KMS-11 (cell line): ENCODE measurements around the gene EXOC3L4.
"Not testable (repeated sequence)": the region's sequence is repeated elsewhere in the genome, so short reads cannot be mapped to it uniquely, and the experiment has no call there.

Source experiments
- H2AFZ ChIP-seq: fragments of 200-600 bp; sonication (generic); 2 replicates; pipeline ENCODE4 v1.6.1; 2016; ENCODE audit warnings: antibody characterized with exemption, mixed run types, low read depth
- H3K27ac ChIP-seq: fragments of 200-600 bp; sonication (generic); 2 replicates; pipeline ENCODE4 v1.6.1; 2016; ENCODE audit warnings: mild to moderate bottlenecking, mixed run types
- H3K27me3 ChIP-seq: fragments of 200-600 bp; sonication (generic); 2 replicates; pipeline ENCODE4 v1.6.1; 2017; ENCODE audit warnings: mild to moderate bottlenecking, low read depth, mixed run types, moderate library complexity; ENCODE audit not compliant: insufficient read depth
- H3K36me3 ChIP-seq: fragments of 200-600 bp; sonication (generic); 2 replicates; pipeline ENCODE4 v1.6.1; 2017; ENCODE audit warnings: mild to moderate bottlenecking, mixed run types; ENCODE audit not compliant: insufficient read depth
- H3K4me1 ChIP-seq: fragments of 200-600 bp; sonication (generic); 2 replicates; pipeline ENCODE4 v1.6.1; 2016; ENCODE audit warnings: mild to moderate bottlenecking, low read depth, mixed run types; ENCODE audit not compliant: poor library complexity, severe bottlenecking
- H3K4me2 ChIP-seq: fragments of 200-600 bp; sonication (generic); 2 replicates; pipeline ENCODE4 v1.7.0; 2016; ENCODE audit warnings: mild to moderate bottlenecking, mixed run types
- H3K4me3 ChIP-seq: fragments of 200-600 bp; sonication (generic); IDR thresholded peaks from 2 replicates; pipeline ENCODE4 v1.6.1; 2017; ENCODE audit warnings: low read depth, low read length, mixed read lengths; ENCODE audit not compliant: insufficient read depth
- H3K79me2 ChIP-seq: fragments of 200-600 bp; sonication (generic); 2 replicates; pipeline ENCODE4 v1.6.1; 2016; ENCODE audit warnings: low read depth, mixed run types; ENCODE audit not compliant: insufficient read depth
- H3K9ac ChIP-seq: fragments of 200-600 bp; sonication (generic); 2 replicates; pipeline ENCODE4 v1.6.1; 2016; ENCODE audit warnings: mild to moderate bottlenecking, mixed run types
- H4K20me1 ChIP-seq: fragments of 200-600 bp; sonication (generic); 2 replicates; pipeline ENCODE4 v1.6.1; 2016; ENCODE audit warnings: mild to moderate bottlenecking, mixed run types; ENCODE audit not compliant: insufficient read depth
- CTCF ChIP-seq: fragments of 200-600 bp; sonication (generic); conservative IDR thresholded peaks from 2 replicates; pipeline ENCODE4 v1.6.1; 2017; ENCODE audit warnings: low read depth, mild to moderate bottlenecking, antibody characterized with exemption, low read length, moderate library complexity, mixed read lengths

EXOC3L4 gene

GRCh38 chr14:103094406-103095209 lies at the start of gene EXOC3L4:
EXOC3L4 (plus strand) TSS chr14:103094725; CDS start chr14:103100220, 5,495 bp downstream.
- no peaks in the 10 kb centered on the region for H4K20me1 ChIP-seq
- H3K36me3 ChIP-seq, result no peaks in the 10 kb centered on the region
- H3K9ac ChIP-seq, result no peak within 1 kb of the TSS
- peaks cover 5% of the 10 kb centered on the region for H3K4me1 ChIP-seq
- no peak within 1 kb of the TSS for H3K27ac ChIP-seq
- no peak for TF ChIP-seq CTCF
- H3K4me3 ChIP-seq, result no peak within 1 kb of the TSS
- H3K79me2 ChIP-seq, result no peaks in the 10 kb centered on the region
- no peak within 1 kb of the TSS for H3K4me2 ChIP-seq
- no peaks in the 10 kb centered on the region for H3K27me3 ChIP-seq
- no peak within 1 kb of the TSS for H2AFZ ChIP-seq

DNA sequence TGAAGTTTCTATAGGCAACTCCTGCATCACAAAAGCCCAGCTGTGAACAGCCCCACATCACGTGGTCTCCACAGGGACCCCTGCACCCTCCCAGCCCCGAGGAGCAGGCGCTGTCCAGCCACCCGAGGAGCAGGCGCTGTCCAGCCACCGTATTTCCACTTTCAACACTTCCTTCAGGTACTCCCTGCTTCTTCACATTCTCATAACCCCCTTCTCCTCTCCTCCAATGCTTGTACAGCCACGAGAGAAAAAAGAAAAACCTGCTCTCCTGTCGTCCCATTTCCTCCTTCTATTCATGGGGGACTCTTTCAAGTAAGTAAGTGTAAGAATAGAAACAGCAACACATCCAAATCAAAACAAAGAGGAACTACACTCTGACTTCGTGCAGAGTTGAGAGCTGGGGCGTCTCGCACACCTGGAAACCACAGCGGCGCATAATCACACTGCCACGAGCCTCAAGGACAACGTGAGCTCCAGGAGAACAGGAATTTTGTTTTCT lies 49.1 kb upstream of the EXOC3L4 start:
- Histone ChIP-seq H3K79me2 (no peaks in the 10 kb centered on the region), H3K36me3 (no peaks in the 10 kb centered on the region), H3K27ac (no peak overlapping the region), H3K9ac (no peak overlapping the region), H4K20me1 (no peaks in the 10 kb centered on the region), H3K4me3 (no peak overlapping the region), H3K4me2 (no peak overlapping the region), H3K27me3 (no peaks in the 10 kb centered on the region), H2AFZ (no peak overlapping the region), H3K4me1 (no peaks in the 10 kb centered on the region)
- TF ChIP-seq CTCF, result no peak

- H2AFZ ChIP-seq, H3K27me3 ChIP-seq, H3K9ac ChIP-seq, H3K4me2 ChIP-seq, H3K79me2 ChIP-seq, H4K20me1 ChIP-seq, H3K4me3 ChIP-seq, H3K27ac ChIP-seq, H3K4me1 ChIP-seq, H3K36me3 ChIP-seq: not testable (repeated sequence)
These were observed 47.1 kb upstream of the EXOC3L4 start for GRCh38 chr14:103047453-103047852.

GRCh38 chr14:103050935-103051334 lies 43.6 kb upstream of the EXOC3L4 start:
- Histone ChIP-seq H3K27ac (no peak overlapping the region), H3K4me2 (no peak overlapping the region), H3K4me3 (no peak overlapping the region), H4K20me1 (no peaks in the 10 kb centered on the region), H3K27me3 (no peaks in the 10 kb centered on the region), H3K9ac (no peak overlapping the region), H2AFZ (no peak overlapping the region), H3K36me3 (no peaks in the 10 kb centered on the region), H3K4me1 (peaks cover 5% of the 10 kb centered on the region), H3K79me2 (peaks cover 5% of the 10 kb centered on the region)
- TF ChIP-seq CTCF, result no peak

GRCh38 chr14:103052407-103052806 lies 42.1 kb upstream of the EXOC3L4 start:
- H3K9ac ChIP-seq, result no peak overlapping the region
- H4K20me1 ChIP-seq, result no peaks in the 10 kb centered on the region
- peaks cover 8% of the 10 kb centered on the region for H3K4me1 ChIP-seq
- no peak for TF ChIP-seq CTCF
- no peaks in the 10 kb centered on the region for H3K27me3 ChIP-seq
- no peak overlapping the region for H3K27ac ChIP-seq
- H2AFZ ChIP-seq, result no peak overlapping the region
- peaks cover 9% of the 10 kb centered on the region for H3K79me2 ChIP-seq
- no peaks in the 10 kb centered on the region for H3K36me3 ChIP-seq
- no peak overlapping the region for H3K4me2 ChIP-seq
- no peak overlapping the region for H3K4me3 ChIP-seq
